AG08396 (cell line): ENCODE results near the gene TK2.
"Not testable (repeated sequence)": the region's sequence is repeated elsewhere in the genome, so short reads cannot be mapped to it uniquely, and the experiment has no call there.

Experiments
- DNase-seq: peaks from one replicate; pipeline ENCODE4 v3.0.0; 2012; ENCODE audit warnings: low spot score, mixed read lengths

Gene TK2

DNA sequence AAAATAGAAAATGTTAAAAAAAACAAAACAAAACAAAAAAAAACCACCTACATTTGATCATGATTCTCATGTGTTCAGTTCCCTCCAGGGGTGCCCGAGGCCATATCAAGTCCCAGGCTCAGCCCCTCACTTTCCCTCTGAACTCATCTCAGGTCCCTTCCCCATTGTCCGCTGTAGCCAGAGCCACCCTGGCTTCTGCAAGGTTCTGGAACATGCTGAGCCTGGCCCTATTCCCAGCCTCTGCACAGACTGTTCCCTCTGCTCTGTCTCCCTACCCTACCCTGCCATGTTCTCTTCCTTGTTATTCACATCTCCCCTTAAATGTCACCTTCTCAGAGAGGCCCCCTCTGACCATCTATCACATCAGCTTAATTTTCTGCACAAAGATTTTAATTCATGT lies 46.9 kb downstream of the TK2 start:
- no peak for DNase-seq

DNA sequence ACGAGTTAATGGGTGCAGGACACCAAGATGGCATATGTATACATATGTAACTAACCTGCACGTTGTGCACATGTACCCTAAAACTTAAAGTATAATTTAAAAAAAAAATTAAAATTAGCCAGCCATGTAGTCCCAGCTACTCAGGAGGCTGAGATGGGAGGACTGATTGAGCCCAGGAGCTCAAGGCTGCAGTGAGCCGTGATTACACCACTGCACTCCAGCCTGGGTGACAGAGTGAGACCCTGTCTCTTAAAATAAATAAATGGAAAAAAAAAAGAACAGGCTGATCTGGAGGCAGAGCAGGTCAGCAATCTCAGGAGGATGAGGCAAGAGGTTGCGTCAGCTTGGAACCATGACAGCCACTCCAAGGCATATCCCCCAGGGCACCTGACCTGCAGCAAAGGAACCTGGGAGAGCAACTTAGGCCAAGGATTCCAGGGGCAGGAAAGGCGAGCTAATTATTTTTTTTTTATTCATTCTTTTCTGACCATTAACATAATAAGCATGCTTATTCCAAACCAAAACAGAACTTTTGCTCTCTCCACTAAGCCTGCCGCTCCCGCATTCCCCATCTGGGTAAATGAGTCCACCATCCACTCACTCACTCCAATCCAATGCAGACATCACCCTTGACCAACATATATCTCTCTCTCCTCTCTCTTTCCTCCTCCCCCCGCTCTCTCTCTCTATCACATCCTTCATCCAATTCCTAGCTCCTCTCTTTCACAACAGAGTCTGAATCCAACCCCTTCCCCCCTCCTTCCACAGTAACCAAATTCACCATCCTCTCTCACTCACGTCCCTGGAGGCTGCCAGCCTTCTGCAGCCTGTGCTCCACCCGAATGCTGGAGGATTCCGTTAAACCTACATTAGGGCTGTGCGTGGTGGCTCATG lies 47.7 kb downstream of the TK2 start:
- peak; percentile 45 for DNase-seq

DNA sequence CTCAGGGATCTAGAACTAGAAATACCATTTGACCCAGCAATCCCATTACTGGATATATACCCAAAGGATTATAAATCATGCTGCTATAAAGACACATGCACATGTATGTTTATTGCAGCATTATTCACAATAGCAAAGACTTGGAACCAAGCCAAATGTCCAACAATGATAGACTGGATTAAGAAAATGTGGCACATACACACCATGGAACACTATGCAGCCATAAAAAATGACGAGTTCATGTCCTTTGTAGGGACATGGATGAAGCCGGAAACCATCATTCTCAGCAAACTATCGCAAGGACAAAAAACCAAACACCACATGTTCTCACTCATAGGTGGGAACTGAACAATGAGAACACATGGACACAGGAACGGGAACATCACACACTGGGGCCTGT lies 48.4 kb downstream of the TK2 start:
- DNase-seq = not testable (repeated sequence)

DNA sequence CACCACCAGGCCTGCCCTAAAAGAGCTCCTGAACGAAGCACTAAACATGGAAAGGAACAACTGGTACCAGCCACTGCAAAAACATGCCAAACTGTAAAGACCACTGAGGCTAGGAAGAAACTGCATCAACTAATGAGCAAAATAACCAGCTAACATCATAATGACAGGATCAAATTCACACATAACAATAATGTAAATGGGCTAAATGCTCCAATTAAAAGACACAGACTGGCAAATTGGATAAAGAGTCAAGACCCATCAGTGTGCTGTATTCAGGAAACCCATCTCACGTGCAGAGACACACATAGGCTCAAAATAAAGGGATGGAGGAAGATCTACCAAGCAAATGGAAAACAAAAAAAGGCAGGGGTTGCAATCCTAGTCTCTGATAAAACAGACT lies 52.0 kb downstream of the TK2 start:
- not testable (repeated sequence) for DNase-seq

DNA sequence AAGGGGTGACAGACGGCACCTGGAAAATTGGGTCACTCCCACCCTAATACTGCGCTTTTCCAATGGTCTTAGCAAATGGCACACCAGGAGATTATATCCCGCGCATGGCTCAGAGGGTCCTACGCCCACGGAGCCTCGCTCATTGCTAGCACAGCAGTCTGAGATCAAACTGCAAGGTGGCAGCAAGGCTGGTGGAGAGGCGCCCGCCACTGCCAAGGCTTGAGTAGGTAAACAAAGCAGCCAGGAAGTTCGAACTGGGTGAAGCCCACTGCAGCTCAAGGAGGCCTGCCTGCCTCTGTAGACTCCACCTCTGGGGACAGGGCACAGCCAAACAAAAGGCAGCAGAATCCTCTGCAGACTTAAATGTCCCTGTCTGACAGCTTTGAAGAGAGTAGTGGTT lies 53.7 kb downstream of the TK2 start:
- DNase-seq = not testable (repeated sequence)

DNA sequence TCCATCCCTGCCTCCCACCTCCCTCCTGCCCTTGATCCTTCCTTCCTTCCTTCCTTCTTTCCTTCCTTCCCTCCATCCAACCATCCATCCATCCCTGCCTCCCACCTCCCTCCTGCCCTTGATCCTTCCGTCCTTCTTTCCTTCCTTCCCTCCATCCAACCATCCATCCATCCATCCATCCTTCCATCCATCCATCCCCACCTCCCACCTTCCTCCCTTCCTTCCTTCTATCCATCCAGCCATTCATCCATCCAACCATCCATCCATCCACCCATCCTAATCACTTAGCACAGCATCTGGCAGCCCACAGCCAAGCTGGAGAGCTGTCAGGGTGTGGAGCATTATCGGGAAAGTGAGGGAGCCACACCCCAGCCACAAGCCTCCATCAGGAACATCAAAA lies 54.5 kb downstream of the TK2 start:
- DNase-seq = no peak

DNA sequence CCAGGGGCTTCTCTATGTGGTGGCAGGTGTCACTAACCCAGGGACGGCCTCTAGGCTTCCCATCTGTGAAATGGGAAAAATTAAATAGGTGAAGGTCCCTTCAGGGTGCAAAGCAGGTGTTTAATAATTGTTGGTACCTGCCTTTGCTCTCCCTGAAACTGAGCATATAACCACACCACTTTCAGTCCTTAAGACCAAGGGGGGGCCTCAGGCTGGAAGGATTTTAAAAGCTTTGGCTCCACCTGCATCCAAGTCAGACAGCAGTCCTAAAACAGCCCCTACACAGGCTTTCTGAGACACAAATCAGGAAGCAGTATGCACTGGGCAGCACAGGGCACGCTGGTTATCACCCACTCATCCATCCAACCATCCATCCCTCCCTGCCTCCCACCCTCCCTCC lies 55.0 kb downstream of the TK2 start:
- DNase-seq = no peak

DNA sequence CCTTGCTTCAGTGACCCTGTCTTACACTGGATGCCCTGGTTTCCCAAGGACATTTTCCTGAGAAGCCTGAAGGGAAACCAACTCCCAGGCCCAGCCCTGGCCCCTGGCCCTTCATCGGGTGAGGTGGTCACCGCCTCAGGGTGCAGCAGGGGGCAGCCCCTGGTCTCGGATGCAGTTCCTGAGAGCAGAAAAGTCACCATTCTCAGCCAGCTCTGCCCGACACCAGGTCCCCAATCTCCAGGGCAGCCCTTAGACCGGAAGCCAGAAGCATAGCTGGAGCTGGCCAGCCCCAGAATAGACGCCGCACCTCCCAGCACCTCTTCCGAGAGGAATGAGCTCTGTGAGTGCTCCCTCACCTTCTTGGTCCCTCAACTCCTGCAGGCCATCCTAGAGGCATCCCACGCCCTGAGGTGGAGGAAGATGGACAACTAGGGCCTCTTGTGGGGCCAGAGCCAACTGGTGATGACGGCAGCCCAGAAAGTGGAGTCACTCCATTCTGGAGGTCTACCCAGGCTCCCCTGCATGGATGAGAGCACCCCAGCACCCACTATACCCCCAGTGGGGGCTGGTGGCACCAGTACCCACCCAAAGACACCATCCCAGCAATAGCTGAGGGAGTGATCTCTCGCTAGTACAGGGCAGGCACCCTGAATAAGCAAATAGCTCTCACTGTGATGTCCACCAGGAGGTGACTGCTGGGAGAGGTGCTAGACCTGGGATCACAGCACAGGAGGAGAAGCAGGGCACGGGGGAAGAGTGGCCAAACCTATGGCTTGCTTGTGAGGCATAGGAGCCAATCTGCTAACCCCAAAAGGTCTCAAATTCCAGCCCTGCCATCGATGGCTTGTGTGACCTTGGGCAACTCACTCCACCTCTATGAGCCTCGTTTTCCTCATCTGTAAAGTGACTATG lies 56.2 kb downstream of the TK2 start:
- no peak for DNase-seq

DNA sequence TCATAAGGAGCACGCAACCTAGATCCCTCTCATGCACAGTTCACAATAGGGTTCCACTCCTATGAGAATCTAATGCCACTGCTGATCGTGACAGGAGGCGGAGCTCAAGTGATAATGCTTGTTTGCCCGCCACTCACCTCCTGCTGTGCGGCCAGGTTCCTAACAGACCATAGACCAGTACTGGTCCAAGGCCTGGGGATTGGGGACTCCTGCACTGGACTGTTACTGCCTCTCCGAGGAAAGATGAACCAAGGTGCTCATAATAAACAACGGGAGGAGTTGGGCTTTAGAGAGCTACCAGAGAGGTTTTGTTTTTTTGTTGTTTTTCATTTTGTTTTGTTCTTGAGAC lies 58.2 kb downstream of the TK2 start:
- DNase-seq = no peak

DNA sequence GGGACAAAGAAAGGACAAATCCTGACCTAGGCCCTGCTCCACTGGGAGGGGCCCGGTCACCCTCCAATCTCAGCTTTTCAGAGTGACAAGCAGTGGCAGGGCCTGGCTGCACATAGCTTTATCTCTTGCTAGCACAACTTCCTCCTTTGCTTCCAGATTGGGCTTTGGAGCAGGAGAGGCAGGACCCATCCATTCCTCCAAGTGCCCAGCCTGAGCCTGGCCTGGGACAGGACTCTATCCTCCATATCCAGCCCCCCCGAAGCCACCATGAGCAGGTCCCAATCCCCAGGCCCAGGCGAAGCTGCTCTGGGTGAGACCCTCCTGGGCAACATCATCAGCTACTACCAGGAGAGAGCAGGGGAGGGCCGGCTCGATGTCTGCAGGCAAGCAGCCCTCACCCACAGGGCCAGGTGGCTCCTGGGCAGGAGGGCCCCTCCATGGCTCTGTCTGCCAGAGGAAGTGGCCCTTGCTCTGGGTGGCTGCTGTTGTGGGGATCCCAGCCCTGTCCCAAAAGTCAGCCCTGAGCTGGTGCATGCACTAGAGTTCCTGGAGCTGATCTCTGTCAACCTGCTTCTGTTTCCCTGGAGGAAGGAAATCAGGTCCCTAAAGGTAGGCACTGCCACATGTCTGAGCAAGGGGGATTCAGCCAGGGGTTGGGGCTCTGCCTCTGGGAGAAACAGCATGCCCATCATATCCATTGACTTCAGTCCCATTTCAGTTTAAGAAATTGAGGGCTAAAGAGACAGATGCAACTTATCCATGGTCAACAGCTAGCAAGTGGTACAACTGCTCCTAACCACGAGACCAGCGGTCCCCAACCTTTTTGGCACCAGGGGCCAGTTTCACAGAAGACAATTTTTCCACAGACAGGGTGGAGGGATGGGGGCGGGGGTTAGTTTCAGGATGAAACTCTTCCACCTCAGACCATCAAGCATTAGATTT lies 58.9 kb downstream of the TK2 start:
- DNase-seq = no peak

DNA sequence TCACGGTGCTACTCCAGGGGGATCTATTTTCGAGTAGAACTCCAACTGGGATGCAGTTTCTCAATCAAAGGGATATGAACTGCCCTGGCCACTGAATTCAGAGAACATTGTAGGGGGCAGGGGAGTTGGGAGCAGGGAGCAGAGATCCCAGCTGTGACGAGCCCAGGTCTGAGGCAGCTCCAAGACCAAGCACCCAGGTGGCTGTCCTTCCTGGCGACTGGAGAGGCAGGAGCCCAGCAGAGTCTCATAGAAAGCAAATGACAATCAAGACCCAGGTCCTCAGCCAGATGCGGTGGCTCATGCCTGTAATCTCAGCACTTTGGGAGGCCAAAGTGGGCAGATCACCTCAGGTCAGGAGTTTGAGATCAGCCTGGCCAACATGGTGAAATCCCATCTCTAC lies 60.1 kb downstream of the TK2 start:
- no peak for DNase-seq

DNA sequence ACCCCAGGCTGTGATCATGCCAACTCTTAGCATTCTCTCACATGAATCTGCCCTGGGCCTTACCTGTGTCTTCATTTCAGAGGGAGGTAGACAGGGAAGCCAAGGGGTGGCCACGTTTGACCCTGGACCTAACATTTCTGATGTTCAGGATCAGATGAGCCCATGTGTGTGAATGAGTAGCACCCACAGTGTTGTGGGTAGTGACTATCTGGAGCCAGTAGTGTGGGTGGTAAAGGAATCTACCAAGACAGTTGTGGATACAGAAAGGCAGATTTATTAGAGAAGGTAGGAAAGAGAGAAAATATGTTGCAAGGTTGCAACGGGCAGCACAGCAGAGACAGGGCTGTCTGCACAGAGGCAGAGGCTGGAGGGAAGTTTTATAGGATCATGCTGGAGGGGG lies 60.5 kb downstream of the TK2 start:
- DNase-seq = no peak

DNA sequence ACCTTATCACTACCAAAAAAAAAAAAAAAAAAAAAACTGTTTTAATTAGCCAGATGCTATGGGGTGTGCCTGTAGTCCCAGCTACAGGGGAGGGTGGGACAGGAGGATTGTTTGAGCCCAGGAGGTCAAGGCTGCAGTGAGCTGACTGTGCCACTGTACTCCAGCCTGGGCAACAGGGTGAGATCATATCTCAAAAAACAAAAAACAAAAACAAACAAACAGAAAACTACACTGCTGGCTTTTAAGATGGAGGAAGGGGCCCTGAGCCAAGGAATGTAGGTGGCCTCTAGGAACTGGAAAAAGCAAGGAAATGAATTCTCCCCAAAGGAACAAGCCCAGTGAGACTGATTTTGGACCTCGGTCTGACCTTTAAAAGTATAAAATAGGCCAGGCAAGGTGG lies 61.4 kb downstream of the TK2 start:
- no peak for DNase-seq

DNA sequence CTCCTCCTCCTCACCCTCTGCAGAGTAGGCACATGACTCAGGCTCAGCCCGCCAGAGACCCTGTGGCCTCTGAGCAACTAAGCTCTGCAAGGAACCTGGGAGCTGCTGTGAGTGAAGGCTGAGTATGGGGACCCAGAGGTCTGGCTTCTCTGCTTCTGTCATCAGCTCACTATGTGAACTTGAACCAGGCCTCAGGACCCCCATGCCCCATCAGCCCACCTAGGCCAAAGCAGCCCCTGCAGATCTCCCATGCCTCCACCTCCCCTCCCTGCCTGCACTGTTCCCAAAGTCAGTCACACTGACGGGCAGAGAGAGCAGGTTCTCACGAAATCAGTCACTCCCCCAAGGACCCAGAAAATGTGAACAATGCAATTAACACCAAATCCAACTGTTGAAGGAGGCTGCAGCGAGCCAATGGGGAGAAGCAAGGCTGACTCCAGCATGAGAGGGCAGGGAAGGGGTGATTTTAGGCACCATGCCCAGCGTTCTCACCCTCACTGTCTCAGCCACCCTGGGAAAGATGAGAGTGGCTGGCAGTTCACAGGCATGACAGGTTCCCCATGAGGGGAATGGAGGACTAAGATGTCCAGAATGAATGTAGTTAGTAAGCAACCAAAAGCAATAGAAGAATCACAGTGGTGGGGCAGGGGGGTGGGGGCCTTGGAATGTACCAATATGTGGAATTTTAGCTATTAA lies 62.2 kb downstream of the TK2 start:
- DNase-seq = no peak

DNA sequence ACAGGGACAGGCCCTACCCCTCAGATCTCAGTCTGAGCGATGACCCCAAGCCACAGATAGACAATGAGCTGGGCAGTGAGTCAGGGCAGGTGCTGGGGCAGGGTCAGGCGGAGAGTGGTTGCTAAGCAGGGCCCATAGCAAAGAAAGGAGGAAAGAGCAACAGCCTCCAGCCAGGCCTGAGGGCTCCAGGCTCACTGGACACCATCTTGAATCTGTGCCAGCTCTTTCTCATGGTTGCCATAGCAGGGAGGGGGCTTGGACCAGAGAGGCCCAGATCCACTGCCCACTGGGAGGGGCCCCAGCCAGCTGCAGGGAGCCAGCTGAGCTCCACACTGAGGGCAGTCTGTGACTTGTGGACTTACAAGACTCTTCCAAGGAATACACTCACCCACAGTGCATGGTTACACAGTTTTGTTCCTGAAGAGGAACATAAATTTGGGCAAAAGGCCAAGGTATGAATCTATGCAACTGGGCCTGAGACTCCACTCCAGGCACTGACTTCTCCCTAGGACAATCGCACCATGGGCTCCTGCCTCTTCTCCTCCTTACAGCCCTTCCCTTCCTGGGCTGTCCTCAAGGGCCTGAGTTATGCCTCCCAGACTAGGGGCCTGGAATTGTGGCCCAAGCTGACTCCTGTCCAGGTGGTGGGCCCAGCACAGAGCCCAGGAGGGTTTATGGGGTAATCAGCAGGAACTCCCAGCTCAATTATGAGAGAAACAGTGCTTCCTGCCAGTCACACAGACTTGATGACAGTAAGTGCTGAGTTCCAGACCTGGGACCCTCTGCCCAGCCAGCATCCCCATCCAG lies 62.9 kb downstream of the TK2 start:
- peak; percentile 62 for DNase-seq

DNA sequence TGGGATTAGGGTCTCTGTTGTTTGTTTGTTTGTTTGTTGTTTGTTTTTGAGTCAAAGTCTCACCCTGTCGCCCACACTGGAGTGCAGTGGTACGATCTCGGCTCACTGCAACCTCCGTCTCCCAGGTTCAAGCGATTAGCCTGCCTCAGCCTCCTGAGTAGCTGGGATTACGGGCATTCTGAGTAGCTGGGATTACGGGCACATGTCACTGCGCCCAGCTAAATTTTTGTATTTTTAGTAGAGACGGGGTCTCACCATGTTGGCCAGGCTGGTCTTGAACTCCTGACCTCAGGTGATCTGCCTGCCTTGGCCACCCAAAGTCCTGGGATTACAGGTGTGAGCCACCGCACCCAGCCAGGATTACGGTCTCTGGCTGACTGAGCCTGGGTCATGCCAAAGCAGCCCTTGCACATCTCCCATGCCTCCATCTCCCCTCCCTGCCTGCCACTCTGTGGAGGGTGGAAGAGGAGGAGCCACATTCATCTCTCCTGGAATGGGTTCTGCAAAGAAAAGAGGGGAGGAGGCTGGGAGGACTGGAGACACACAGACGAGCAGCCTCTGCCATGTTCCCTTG lies 63.6 kb downstream of the TK2 start:
- no peak for DNase-seq

DNA sequence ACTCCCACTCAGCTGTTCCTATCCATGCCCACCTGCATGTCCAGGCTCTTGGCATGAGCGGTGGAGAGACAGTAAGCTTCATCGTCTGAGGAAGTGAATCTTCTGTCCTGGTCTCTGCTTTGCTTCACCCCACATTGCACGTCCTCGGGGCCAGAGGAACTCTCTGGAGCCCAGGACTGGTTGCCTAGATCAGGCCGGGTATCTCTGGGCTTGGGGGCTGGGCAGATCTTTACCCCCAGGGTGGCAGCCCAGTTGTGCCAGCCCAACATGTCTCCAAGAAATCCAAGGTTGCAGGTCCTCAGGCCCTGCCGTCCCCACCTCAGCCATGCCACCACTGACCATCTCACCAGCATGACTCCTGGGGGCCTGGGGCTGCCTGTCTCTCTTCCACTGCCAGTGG lies 64.5 kb downstream of the TK2 start:
- no peak for DNase-seq

DNA sequence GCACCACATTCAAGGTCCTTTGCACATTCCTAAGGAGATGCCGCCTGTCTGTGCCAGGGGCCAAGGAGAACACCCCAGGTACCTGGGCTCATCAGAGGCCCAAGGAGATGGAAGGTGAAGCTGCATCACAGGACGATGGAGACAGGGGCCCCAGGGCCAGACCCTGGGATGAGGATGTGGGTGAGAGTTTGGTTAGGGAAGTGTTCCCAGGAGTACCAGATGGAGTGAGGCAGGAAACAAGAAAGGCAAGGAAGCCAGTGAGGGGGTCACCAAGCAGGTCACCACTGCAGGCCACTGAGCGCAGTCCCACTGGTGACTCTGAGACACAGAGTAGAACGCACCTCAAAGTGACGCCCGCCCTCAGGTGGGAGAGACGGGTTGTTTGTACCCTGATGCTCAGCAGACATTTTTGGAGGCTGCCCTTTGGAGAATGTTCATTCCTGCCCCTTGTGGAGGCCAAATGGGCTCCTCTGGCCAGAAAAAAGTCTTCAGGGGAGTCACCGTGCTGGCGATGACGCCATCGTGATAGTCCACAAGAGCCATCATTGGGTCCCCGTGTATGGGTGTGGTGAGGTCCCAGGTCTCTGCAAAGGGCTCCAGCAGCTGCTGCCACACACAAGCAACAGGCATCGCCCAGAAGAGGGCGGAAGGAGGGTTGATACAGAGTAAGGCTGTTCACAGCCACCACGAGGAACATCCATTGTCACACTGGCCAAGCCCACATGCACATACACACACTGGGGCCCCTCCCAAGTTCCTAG lies 65.3 kb downstream of the TK2 start:
- no peak for DNase-seq

DNA sequence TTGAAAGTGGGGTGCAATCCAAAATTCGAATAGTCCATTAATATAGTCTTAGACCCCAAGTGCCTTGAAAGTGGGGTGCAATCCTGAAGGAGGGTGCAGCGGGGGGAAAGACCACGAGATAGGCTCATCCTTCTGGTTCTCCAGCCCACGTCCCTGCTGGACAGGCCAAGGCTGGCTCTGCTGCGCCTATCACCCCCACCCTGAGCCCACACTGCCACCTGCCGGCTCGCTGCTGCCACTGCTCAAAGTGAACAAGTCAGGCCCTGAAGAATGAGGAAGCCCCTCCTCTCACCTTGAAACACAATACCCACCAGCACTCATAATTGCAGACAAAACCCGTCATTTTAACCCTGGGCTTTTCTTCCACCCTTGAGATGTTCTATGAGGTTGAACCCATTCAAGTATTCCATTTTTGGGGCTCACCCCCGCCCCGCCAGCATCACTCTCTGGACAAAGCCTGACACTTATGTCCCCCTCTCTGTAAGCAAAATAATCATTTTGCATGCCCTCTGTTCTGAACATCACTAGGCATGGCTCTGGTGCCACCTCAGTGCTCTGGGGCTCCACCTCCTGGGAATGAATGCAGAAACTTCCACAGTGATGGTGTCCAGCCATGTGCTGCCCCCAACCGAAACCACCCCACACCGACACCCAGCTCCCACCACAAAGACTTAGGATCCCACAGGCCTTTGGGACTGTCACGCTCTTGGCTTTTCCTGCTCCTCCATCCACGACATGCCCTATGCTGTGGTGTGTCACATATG lies 66.1 kb downstream of the TK2 start:
- peak; percentile 86 for DNase-seq
